ENCODE data around the gene ABHD17A. TPM values are rescaled to one million over a fixed set of nuclear protein-coding genes. Genes with fewer than 3 reads are reported as not detected.

Gene ABHD17A
- total and polyA plus RNA-seq, 2 of the 8 experiments (the other 6 are each of a cell fraction or from before 2014, with no cell fraction given), result 41.2 to 87.4 TPM

DNA sequence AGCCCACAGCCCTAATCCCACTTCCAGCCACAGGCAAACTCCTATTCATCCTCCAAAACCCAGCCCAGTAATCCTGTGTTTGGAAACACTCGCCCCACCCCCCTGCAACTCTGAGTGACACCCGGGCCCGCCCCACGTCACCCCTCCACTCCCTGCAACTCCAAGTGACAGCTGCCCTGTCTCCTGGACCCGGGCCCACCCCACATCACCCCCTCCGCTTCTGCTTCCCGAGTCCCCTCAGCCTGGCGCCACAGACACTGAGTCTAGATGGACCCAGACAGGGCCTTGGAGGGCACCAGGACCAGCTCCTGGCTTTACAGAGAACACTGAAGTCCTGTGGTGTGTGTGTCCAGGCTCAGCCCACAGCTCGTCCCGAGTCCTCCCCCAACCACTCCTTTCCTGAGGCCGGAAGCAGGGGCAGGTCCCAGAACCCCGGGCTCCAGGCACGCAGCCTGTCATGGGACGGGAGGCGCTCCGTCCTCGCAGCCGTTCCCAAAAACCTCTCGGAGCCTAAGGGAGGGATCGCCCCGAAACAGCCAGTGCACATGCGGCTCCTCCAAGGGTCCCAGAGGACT is 44.7 kb downstream of the ABHD17A start:
- H3K79me2 ChIP-seq (ENCODE audit: control insufficient read depth in 1 of 2, insufficient read depth in 2 of 2, low read length in 2 of 2), result peaks cover 3 to 82% of the 10 kb centered on the region in 2 experiments; a peak in 3 of 4 replicates
- H2AFZ ChIP-seq (ENCODE audit: low read length), result no peak overlapping the region
- no peak overlapping the region; the same call in 1 of the 2 replicates for H2BK5ac ChIP-seq (ENCODE audit: low read depth, low read length)
- no peak overlapping the region for H2BK12ac ChIP-seq (ENCODE audit: low read depth, low read length)
- no peak overlapping the region for H3K9ac ChIP-seq (replicated peaks in 1 of 4; ENCODE audit: extremely low read depth in 1 of 4, low read depth in 3 of 4, low read length in 3 of 4)
- no peaks in the 10 kb centered on the region for H3K9me3 ChIP-seq (ENCODE audit: insufficient read depth in 2 of 2, low read depth in 1 of 2, low read length in 1 of 2)
- no peak overlapping the region for H2AK5ac ChIP-seq (ENCODE audit: low read depth, low read length)
- no peak overlapping the region for H3K4me3 ChIP-seq (ENCODE audit: extremely low read depth in 1 of 4, insufficient read depth in 2 of 4, low read depth in 3 of 4, low read length in 4 of 4)
- CTCF ChIA-PET (ENCODE audit: partially characterized antibody), result interaction anchor here (1.3 to 14.9 kb wide), 4 partner anchors 9 to 74 kb away, joined by 3 to 228 read pairs (median 14); no protein-coding TSS in a partner anchor
- H3K14ac ChIP-seq (ENCODE audit: insufficient read length), result no peak overlapping the region
- no peak overlapping the region for H4K8ac ChIP-seq (ENCODE audit: extremely low read depth, insufficient read depth, low read length)
- H4K20me1 ChIP-seq (replicated peaks in 1 of 2; ENCODE audit: control insufficient read depth in 1 of 2, insufficient read depth in 2 of 2, low read length in 2 of 2), result peaks cover 22 to 39% of the 10 kb centered on the region in 2 experiments
- no peak overlapping the region for H4K91ac ChIP-seq (replicated peaks; ENCODE audit: insufficient read length, low read length)
- no peak overlapping the region for H3K23ac ChIP-seq (ENCODE audit: insufficient read length)
- no peak overlapping the region for H4K5ac ChIP-seq (ENCODE audit: insufficient read length, low read depth, low read length)
- H3K36me3 ChIP-seq (ENCODE audit: control insufficient read depth in 2 of 4, insufficient read depth in 4 of 4, low read length in 3 of 4), result no peaks in the 10 kb centered on the region
- TF ChIP-seq, protein P1, sequence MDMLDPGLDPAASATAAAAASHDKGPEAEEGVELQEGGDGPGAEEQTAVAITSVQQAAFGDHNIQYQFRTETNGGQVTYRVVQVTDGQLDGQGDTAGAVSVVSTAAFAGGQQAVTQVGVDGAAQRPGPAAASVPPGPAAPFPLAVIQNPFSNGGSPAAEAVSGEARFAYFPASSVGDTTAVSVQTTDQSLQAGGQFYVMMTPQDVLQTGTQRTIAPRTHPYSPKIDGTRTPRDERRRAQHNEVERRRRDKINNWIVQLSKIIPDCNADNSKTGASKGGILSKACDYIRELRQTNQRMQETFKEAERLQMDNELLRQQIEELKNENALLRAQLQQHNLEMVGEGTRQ (IDR thresholded peaks at IDR 0.05; ENCODE audit: low read length), result no peak
- TF ChIP-seq CEBPB (IDR thresholded peaks at IDR 0.05; ENCODE audit: low read depth, low read length) (no peak), JUN (IDR thresholded peaks at IDR 0.05; ENCODE audit: low read depth, low read length) (no peak), JUND (IDR thresholded peaks at IDR 0.05; ENCODE audit: low read length) (no peak), KDM4A (IDR thresholded peaks at IDR 0.05; ENCODE audit: low read depth, low read length, severe bottlenecking) (no peak)
- TF ChIP-seq, protein P2, sequence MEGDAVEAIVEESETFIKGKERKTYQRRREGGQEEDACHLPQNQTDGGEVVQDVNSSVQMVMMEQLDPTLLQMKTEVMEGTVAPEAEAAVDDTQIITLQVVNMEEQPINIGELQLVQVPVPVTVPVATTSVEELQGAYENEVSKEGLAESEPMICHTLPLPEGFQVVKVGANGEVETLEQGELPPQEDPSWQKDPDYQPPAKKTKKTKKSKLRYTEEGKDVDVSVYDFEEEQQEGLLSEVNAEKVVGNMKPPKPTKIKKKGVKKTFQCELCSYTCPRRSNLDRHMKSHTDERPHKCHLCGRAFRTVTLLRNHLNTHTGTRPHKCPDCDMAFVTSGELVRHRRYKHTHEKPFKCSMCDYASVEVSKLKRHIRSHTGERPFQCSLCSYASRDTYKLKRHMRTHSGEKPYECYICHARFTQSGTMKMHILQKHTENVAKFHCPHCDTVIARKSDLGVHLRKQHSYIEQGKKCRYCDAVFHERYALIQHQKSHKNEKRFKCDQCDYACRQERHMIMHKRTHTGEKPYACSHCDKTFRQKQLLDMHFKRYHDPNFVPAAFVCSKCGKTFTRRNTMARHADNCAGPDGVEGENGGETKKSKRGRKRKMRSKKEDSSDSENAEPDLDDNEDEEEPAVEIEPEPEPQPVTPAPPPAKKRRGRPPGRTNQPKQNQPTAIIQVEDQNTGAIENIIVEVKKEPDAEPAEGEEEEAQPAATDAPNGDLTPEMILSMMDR (IDR thresholded peaks at IDR 0.05; ENCODE audit: control extremely low read depth in 1 of 3, insufficient read depth in 1 of 3, low read depth in 1 of 3, low read length in 3 of 3), result no peak
- H3K4me1 ChIP-seq (replicated peaks in 1 of 4; ENCODE audit: control insufficient read depth in 3 of 4, insufficient read depth in 4 of 4, low read length in 3 of 4), result peaks cover 0 to 2% (median 0%) of the 10 kb centered on the region in 4 experiments; a peak in 1 of 7 replicates
- no peak overlapping the region for H2BK15ac ChIP-seq (ENCODE audit: low read length)
- WGBS, 2 experiments (ENCODE audit: extremely low coverage in 1 of 2, insufficient coverage in 1 of 2, insufficient read length in 1 of 2, insufficient replicate concordance in 2 of 2, low coverage in 1 of 2, low lambda C conversion rate in 2 of 2, missing lambda C conversion rate in 1 of 2), result 92% methylated on average over 14 of the region's 22 CpGs; no CpG with 5 or more reads in 1 of the 2 experiments
- no peak overlapping the region for H3K4me2 ChIP-seq (ENCODE audit: insufficient read depth in 1 of 2, low read depth in 2 of 2, low read length in 2 of 2)
- no peak overlapping the region for H2BK120ac ChIP-seq (replicated peaks; ENCODE audit: low read depth, low read length)
- no peaks in the 10 kb centered on the region for H3K23me2 ChIP-seq (ENCODE audit: low read depth, low read length)
- no peak for DNase-seq (ENCODE audit: low read depth in 1 of 2, low spot score in 2 of 2)
- peaks cover 30% of the 10 kb centered on the region for H3K79me1 ChIP-seq (ENCODE audit: low read depth, low read length)
- H3K56ac ChIP-seq (replicated peaks; ENCODE audit: insufficient read length, low read depth, low read length), result no peak overlapping the region
- FAIRE-seq, result no peak
- no peak overlapping the region for H3K4ac ChIP-seq (replicated peaks; ENCODE audit: insufficient read length, low read depth, low read length)
- no peak overlapping the region for H2BK20ac ChIP-seq (ENCODE audit: low read length)
- H3K18ac ChIP-seq (ENCODE audit: extremely low read depth, low read length), result no peak overlapping the region
- POLR2A ChIA-PET (ENCODE audit: partially characterized antibody), result interaction anchor here (1.0 to 1.5 kb wide), 2 partner anchors 11 to 12 kb away, joined by 4 read pairs; no protein-coding TSS in a partner anchor
- no peak overlapping the region for H3K27ac ChIP-seq (ENCODE audit: low read depth, low read length)
- H3K27me3 ChIP-seq (replicated peaks in 1 of 4; ENCODE audit: control insufficient read depth in 3 of 4, extremely low read depth in 1 of 4, insufficient read depth in 3 of 4, low read length in 3 of 4), result no peaks in the 10 kb centered on the region
